NCI-H446 (cell line): Measurements from ENCODE around the gene AKAP6.

Experiments used
- DNase-seq, 2 experiments: peaks; one replicate each; lab custom pipeline; 2025; lab: John Stamatoyannopoulos, UW

Gene AKAP6

GRCh38 chr14:32710231-32710671 lies 381.2 kb downstream of the AKAP6 start:
- DNase-seq: no peak

DNA sequence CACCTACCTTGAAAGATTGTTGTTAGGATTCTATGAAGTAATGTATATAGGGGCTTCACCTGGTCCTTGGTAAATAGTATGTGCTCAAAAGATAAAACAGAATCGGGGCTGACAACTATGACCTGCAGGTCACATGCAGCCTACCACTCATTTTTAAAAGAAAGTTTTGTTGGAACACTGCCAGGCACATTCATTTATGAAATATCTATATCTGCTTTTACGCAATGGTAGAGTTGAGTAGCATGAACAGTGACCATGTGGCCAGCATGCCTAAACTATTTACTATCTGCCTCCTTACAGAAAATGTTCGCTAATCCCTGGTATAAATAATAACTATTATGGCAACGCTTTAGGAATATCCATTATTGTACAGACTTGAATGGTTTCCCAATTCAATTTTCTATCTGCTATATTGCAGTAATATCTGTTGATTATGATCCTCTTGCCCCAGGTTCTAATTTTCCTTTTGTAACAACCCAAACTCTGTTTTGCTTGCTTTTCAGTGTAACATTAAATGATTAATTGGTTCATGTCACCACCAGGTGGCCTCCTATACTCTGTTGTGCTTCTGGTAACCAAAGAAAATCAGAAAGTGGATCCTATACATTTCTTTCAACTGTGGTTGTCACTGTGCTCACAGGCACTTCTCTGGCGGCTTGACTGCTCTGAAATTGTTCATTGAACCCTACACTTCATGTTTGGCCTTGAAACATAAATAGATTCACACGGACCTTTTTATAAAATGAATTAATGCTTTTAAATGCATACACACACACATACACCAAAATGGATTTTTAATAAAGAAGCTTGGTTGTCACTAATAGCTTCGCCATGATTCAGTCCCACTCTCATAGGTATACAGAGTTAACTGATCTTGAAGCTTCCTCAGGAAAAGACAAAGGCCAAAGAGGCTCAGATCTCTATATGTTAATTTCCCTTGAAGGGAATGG lies 381.9 kb downstream of the AKAP6 start:
- DNase-seq: peak in 1 of 2 experiments; percentile 47

- DNase-seq: no peak
Observed at GRCh38 chr14:32713856-32714255, 384.8 kb downstream of the AKAP6 start.

DNA sequence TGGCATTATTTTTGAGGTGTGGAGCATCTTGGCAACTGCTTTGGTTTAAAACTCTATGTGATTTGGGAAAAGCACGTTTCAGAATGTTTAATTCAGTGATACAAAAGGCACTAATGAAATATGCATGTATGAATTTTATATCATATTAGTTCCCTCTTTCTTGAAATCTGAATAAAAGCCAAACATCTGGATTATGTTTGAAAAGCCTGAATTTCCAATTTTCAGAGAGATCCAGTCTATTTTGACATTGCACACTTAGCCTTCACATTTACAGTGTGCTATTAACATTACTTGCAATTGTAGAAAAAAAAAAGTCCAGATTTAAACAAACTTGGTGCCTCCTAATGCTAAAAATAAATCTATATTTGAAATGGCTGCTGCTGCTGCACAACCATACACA lies 390.5 kb downstream of the AKAP6 start:
- no peak for DNase-seq

- no peak for DNase-seq
Observed at GRCh38 chr14:32720927-32721326, 391.8 kb downstream of the AKAP6 start.

DNA sequence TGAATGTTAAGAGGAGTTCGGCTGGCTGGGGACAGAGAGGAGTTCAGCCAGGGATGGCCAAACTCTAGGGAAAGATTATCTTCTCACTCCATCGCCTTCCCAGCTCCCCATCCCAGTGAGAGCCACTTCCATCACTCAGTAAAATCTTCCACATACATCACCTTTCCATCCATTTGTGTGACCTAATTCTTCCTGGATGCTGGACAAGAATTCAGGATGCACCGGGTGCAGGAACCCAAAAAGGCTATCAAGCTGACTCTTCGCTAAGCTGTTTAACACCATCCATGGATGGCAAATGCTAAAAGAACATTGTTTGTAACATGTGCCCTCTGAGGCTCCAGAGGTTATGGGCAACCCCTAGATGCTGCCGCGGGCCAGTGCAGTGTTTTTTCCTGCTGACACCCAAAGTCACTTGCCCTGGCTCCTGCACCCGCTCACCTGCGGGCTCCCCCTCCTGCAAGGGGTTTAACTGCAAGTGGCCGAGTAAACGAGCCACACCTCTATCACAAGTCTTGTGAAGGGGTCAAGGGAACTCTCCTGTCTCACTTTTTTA lies 393.6 kb downstream of the AKAP6 start:
- DNase-seq: no peak

- no peak for DNase-seq
Observed at GRCh38 chr14:32724867-32725471, 395.9 kb downstream of the AKAP6 start.

DNA sequence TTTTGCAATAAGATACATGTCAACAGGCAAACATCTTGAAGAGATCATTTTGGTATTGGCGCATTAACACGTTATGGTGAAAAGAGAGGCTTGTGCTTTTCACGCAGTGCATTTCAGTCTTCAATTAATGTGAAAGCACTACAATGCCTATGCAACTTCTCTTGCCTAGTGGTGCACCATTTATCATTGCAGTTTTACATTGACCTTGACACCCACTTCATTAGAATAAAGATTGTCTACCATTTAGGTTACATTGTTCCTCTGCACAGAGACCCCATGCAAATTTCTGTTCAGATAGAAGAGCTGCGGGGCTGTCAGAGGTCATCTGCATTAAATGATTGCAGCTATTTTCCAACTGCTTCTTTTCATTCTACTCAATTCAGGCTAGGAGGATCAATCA lies 397.4 kb downstream of the AKAP6 start:
- no peak for DNase-seq

GRCh38 chr14:32727832-32728231 lies 398.7 kb downstream of the AKAP6 start:
- no peak for DNase-seq

- no peak for DNase-seq
Observed at GRCh38 chr14:32728526-32728925, 399.4 kb downstream of the AKAP6 start.

DNA sequence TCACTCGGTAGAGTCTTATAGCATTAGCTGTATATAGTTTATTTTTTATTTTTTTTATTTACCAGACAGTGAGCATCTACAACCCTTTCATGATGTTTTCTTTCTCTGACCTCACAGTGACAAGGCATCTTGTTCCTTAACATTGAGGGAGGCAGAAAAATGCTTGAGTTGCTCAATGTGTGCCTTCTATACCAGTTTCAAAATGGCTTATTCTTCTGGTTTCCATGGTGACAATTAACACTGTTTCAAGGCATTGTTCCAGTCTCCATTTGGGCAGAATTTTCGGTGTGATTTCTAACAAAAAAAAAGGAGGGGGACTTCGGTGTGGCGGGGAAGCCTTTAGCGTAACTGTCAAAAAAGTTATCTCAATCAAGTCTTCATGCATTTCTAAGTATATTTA lies 399.9 kb downstream of the AKAP6 start:
- no peak for DNase-seq

- DNase-seq: no peak
Observed at GRCh38 chr14:32731249-32731648, 402.2 kb downstream of the AKAP6 start.

GRCh38 chr14:32733015-32733414 lies 403.9 kb downstream of the AKAP6 start:
- no peak for DNase-seq

GRCh38 chr14:32734261-32734660 lies 405.2 kb downstream of the AKAP6 start:
- DNase-seq: no peak

- no peak for DNase-seq
Observed at GRCh38 chr14:32737621-32738020, 408.5 kb downstream of the AKAP6 start.

GRCh38 chr14:32738206-32738871 lies 409.2 kb downstream of the AKAP6 start:
- DNase-seq: no peak

GRCh38 chr14:32744811-32745445 lies 415.8 kb downstream of the AKAP6 start:
- no peak for DNase-seq

DNA sequence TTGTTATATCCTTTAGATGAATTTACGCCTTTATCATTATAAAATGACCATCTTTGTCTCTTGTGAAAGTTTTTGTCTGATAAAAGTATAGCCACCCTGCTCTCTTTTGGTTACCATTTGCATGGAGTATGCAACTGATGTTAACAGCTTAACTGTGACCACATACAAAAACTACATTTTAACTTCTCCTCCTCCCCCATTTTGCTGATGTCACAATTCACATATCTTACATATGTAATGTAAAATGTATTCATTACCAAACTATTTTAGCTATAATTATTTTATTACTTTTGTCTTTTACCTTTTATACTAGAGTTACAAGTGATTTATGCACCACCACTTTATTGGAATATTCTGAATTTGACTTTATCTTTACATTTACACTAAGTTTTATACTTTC lies 425.1 kb downstream of the AKAP6 start:
- no peak for DNase-seq

GRCh38 chr14:32756173-32756572 lies 427.1 kb downstream of the AKAP6 start:
- no peak for DNase-seq

DNA sequence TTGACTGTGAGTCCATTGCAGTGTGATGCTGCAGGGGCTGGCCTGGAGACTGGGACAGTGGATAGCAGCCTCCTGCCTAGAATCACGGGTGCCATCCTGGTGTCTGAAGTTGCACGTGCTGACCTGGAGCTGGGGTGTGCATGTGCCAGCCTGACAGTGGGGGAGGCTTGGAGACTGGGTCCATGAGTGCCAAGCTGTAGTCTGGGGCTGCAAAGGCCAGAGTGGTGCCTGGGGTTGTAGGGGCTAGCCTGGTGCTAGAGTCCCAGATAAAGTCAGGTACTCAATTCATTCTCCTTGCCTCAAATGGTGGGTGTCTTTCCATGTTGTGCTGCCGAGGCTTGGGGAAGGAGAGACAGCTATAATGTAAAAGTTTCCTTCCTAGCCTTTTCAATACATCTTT lies 427.7 kb downstream of the AKAP6 start:
- DNase-seq: no peak

DNA sequence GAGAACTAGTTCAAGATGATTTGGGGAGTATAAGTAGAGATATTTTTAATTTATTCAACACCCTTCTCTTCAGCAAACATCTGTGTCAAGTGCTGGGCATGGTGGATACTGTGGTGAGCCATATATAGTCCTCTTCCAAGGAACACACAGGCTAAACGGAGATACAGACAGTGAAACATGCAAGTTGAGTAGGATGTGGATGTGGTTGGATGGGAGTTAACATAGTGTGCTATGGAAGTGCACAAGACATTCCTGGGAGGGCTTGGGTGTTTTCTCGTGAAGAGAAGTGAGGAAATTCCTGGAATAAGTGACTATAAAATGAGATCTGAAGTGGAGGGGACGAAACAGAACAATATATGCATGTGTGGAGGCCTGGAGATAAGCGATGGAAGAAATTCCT lies 428.5 kb downstream of the AKAP6 start:
- no peak for DNase-seq

GRCh38 chr14:32761381-32761968 lies 432.4 kb downstream of the AKAP6 start:
- DNase-seq: no peak
